GM23338 (cell line): ENCODE results near the gene KCTD2.
A peak's percentile ranks its signal among the peaks of the same experiment; 100 is the strongest.

Experiments used
- CREB1 ChIP-seq: fragments of 250-450 bp; sonication (Bioruptor Pico); IDR thresholded peaks from 2 replicates; pipeline ENCODE4 v1.5.0; 2020; ENCODE audit warnings: low read depth, mild to moderate bottlenecking, moderate library complexity
- EZH2 ChIP-seq: fragments of 200-600 bp; sonication (generic); IDR thresholded peaks from one replicate; pipeline ENCODE4 v1.8.0; 2017; ENCODE audit warnings: antibody characterized with exemption, mild to moderate bottlenecking, low read depth; ENCODE audit not compliant: unreplicated experiment
- EZH2phosphoT487 ChIP-seq: fragments of 200-600 bp; sonication (generic); IDR thresholded peaks from one replicate; pipeline ENCODE4 v1.8.1; 2018; ENCODE audit warnings: antibody characterized with exemption; ENCODE audit not compliant: unreplicated experiment
- POLR2AphosphoS5 ChIP-seq: IDR thresholded peaks from 2 replicates; pipeline ENCODE4 v1.6.1; 2016; ENCODE audit warnings: antibody characterized with exemption, low read depth
- STAT1 ChIP-seq: IDR thresholded peaks from one replicate; pipeline ENCODE4 v1.6.1; 2016; ENCODE audit warnings: antibody characterized with exemption; ENCODE audit not compliant: unreplicated experiment
- TF ChIP-seq, protein P1 (sequence below), 2 experiments: fragments of 200-600 bp in 1 of 2; sonication (generic) in 1 of 2; conservative IDR thresholded peaks; 2 replicates each; pipeline versions ENCODE4 v1.5.1 to v1.6.1; 2016 to 2017; ENCODE audit warnings: antibody characterized with exemption in 2 of 2, low read depth in 2 of 2, mild to moderate bottlenecking in 2 of 2, moderate library complexity in 1 of 2
- TF ChIP-seq, protein P2 (sequence below): IDR thresholded peaks from one replicate; pipeline ENCODE4 v1.6.1; 2018; ENCODE audit warnings: antibody characterized with exemption; ENCODE audit not compliant: unreplicated experiment

DNA sequence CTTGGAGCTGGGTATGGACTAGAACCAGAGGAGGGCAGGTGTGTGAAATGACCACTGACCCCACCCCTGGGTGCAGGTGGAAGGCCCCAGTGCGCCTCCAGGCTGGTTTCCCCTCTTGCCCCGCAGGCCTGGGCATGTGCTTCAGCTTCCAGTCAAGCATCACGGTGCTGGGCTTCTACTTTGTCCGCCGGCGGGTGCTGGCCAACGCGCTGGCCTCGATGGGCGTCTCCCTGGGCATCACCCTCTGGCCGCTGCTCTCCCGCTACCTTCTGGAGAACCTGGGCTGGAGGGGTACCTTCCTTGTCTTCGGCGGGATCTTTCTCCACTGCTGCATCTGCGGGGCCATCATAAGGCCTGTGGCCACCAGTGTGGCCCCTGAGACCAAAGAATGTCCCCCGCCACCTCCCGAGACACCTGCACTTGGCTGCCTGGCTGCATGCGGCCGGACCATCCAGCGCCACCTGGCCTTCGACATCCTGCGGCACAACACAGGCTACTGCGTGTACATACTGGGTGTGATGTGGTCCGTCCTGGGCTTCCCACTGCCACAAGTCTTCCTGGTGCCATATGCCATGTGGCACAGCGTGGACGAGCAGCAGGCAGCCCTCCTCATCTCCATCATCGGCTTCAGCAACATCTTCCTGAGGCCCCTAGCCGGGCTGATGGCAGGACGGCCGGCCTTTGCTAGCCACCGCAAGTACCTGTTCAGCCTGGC is 53.0 kb downstream of the KCTD2 start:
- TF ChIP-seq, protein P1, sequence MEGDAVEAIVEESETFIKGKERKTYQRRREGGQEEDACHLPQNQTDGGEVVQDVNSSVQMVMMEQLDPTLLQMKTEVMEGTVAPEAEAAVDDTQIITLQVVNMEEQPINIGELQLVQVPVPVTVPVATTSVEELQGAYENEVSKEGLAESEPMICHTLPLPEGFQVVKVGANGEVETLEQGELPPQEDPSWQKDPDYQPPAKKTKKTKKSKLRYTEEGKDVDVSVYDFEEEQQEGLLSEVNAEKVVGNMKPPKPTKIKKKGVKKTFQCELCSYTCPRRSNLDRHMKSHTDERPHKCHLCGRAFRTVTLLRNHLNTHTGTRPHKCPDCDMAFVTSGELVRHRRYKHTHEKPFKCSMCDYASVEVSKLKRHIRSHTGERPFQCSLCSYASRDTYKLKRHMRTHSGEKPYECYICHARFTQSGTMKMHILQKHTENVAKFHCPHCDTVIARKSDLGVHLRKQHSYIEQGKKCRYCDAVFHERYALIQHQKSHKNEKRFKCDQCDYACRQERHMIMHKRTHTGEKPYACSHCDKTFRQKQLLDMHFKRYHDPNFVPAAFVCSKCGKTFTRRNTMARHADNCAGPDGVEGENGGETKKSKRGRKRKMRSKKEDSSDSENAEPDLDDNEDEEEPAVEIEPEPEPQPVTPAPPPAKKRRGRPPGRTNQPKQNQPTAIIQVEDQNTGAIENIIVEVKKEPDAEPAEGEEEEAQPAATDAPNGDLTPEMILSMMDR (conservative IDR thresholded peaks at IDR 0.05; ENCODE audit: low read depth in 2 of 2), result peak in 1 of 2 experiments; percentile 15; a peak in 1 of 4 replicates
- TF ChIP-seq EZH2, result no peak
- TF ChIP-seq CREB1, result no peak
- TF ChIP-seq, protein P2, sequence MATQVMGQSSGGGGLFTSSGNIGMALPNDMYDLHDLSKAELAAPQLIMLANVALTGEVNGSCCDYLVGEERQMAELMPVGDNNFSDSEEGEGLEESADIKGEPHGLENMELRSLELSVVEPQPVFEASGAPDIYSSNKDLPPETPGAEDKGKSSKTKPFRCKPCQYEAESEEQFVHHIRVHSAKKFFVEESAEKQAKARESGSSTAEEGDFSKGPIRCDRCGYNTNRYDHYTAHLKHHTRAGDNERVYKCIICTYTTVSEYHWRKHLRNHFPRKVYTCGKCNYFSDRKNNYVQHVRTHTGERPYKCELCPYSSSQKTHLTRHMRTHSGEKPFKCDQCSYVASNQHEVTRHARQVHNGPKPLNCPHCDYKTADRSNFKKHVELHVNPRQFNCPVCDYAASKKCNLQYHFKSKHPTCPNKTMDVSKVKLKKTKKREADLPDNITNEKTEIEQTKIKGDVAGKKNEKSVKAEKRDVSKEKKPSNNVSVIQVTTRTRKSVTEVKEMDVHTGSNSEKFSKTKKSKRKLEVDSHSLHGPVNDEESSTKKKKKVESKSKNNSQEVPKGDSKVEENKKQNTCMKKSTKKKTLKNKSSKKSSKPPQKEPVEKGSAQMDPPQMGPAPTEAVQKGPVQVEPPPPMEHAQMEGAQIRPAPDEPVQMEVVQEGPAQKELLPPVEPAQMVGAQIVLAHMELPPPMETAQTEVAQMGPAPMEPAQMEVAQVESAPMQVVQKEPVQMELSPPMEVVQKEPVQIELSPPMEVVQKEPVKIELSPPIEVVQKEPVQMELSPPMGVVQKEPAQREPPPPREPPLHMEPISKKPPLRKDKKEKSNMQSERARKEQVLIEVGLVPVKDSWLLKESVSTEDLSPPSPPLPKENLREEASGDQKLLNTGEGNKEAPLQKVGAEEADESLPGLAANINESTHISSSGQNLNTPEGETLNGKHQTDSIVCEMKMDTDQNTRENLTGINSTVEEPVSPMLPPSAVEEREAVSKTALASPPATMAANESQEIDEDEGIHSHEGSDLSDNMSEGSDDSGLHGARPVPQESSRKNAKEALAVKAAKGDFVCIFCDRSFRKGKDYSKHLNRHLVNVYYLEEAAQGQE, result no peak
- TF ChIP-seq STAT1, result no peak
- TF ChIP-seq EZH2phosphoT487, result no peak
- no peak for TF ChIP-seq POLR2AphosphoS5
